DMS53 (cell line): ENCODE results near the gene WDR31.
"Not testable (repeated sequence)": the region's sequence is repeated elsewhere in the genome, so short reads cannot be mapped to it uniquely, and the experiment has no call there.

Experiments
- DNase-seq: peaks from one replicate; lab custom pipeline; 2025; lab: John Stamatoyannopoulos, UW

Gene WDR31

GRCh38 chr9:113368348-113368981 lies 28.4 kb upstream of the WDR31 start:
- no peak for DNase-seq

GRCh38 chr9:113365652-113366051 lies 25.6 kb upstream of the WDR31 start:
- DNase-seq, result not testable (repeated sequence)

GRCh38 chr9:113364951-113365350 lies 24.9 kb upstream of the WDR31 start:
- no peak for DNase-seq

- DNase-seq, result no peak
Measured at GRCh38 chr9:113363336-113363735, 23.3 kb upstream of the WDR31 start.

GRCh38 chr9:113361304-113362018 lies 21.4 kb upstream of the WDR31 start:
- no peak for DNase-seq

- no peak for DNase-seq
Measured at GRCh38 chr9:113360242-113360842, 20.3 kb upstream of the WDR31 start.

- DNase-seq, result no peak
Measured at GRCh38 chr9:113359385-113359784, 19.3 kb upstream of the WDR31 start.

- DNase-seq, result no peak
Measured at GRCh38 chr9:113356686-113357292, 16.7 kb upstream of the WDR31 start.

- DNase-seq, result no peak
Measured at GRCh38 chr9:113355040-113355596, 15.0 kb upstream of the WDR31 start.

GRCh38 chr9:113352411-113352810 lies 12.3 kb upstream of the WDR31 start:
- peak; percentile 41 for DNase-seq

- peak; percentile 45 for DNase-seq
Measured at GRCh38 chr9:113352006-113352405, 11.9 kb upstream of the WDR31 start.

GRCh38 chr9:113350937-113351336 lies 10.9 kb upstream of the WDR31 start:
- DNase-seq, result no peak

GRCh38 chr9:113350107-113350661 lies 10.1 kb upstream of the WDR31 start:
- DNase-seq, result no peak

GRCh38 chr9:113349445-113350094 lies 9.5 kb upstream of the WDR31 start, which contains the start of gene BSPRY:
Gene BSPRY, plus strand, starts transcription at chr9:113349541. Its CDS starts 39 bp downstream, at chr9:113349580.
- peak; percentile 81 for DNase-seq

GRCh38 chr9:113349066-113349444 lies 9.0 kb upstream of the WDR31 start:
- no peak for DNase-seq

- no peak for DNase-seq
Measured at GRCh38 chr9:113348437-113348836, 8.4 kb upstream of the WDR31 start.

- DNase-seq, result no peak
Measured at GRCh38 chr9:113345671-113346070, 5.6 kb upstream of the WDR31 start.

GRCh38 chr9:113345190-113345589 lies 5.1 kb upstream of the WDR31 start:
- DNase-seq, result no peak

- DNase-seq, result peak; percentile 95
Measured at GRCh38 chr9:113343732-113344231, 3.7 kb upstream of the WDR31 start.

- peak; percentile 81 for DNase-seq
Measured at GRCh38 chr9:113341712-113342410, 1.8 kb upstream of the WDR31 start.

GRCh38 chr9:113337714-113338113 lies 2.4 kb downstream of the WDR31 start:
- DNase-seq, result no peak
